Kidney epithelial cell (primary cell): ENCODE results near the gene CLIP2. TPM values are rescaled to one million over a fixed set of nuclear protein-coding genes. Genes with fewer than 3 reads are reported as not detected.
"Not testable (repeated sequence)": the region's sequence is repeated elsewhere in the genome, so short reads cannot be mapped to it uniquely, and the experiment has no call there.

Experiments
- DNase-seq: peaks from one replicate; pipeline ENCODE4 v3.0.0-alpha.2; 2010; ENCODE audit warnings: low read depth
- H3K27me3 ChIP-seq: 2 replicates; pipeline ENCODE4 v1.6.0; 2011; ENCODE audit warnings: low read length; ENCODE audit not compliant: control insufficient read depth, insufficient read depth
- H3K36me3 ChIP-seq: 2 replicates; pipeline ENCODE4 v1.5.1; 2011; ENCODE audit warnings: low read length; ENCODE audit not compliant: control insufficient read depth, insufficient read depth
- H3K4me3 ChIP-seq: 2 replicates; pipeline ENCODE4 v1.5.1; 2011; ENCODE audit warnings: low read depth, mild to moderate bottlenecking, control low read depth, low read length
- CTCF ChIP-seq: IDR thresholded peaks from 2 replicates; pipeline ENCODE4 v1.5.1; 2011; ENCODE audit warnings: mild to moderate bottlenecking, moderate library complexity, low read length, control low read depth, inconsistent platforms; ENCODE audit not compliant: insufficient read depth, poor library complexity, severe bottlenecking
- total RNA-seq: library from RNA; depleted of rRNA; stranded (reverse); fragments of >200 nt; gene quantifications from 2 replicates; pipeline ENCODE4 v1.2.3, GENCODE V29; 2015

CLIP2 gene
- total RNA-seq, 1 donor from 2014 or later = 46.3 TPM

- Histone ChIP-seq H3K36me3 (peaks cover 3% of the 10 kb centered on the region), H3K4me3 (no peak overlapping the region), H3K27me3 (no peaks in the 10 kb centered on the region)
- no peak for DNase-seq
- no peak for TF ChIP-seq CTCF
Observed at GRCh38 chr7:74400420-74401136, 111.4 kb downstream of the CLIP2 start.

GRCh38 chr7:74401137-74401859, 112.1 kb downstream of the CLIP2 start:
- peaks cover 2% of the 10 kb centered on the region for H3K36me3 ChIP-seq
- H3K4me3 ChIP-seq = no peak overlapping the region
- peak; percentile 98 for TF ChIP-seq CTCF
- H3K27me3 ChIP-seq = no peaks in the 10 kb centered on the region
- no peak for DNase-seq

- not testable (repeated sequence) for DNase-seq, H3K36me3 ChIP-seq, H3K27me3 ChIP-seq, H3K4me3 ChIP-seq
Observed at GRCh38 chr7:74402668-74403067, 113.5 kb downstream of the CLIP2 start.

GRCh38 chr7:74403521-74404387, 114.5 kb downstream of the CLIP2 start:
- no peak for TF ChIP-seq CTCF
- DNase-seq = no peak
- H3K36me3 ChIP-seq = peaks cover 2% of the 10 kb centered on the region
- no peak overlapping the region for H3K4me3 ChIP-seq
- no peaks in the 10 kb centered on the region for H3K27me3 ChIP-seq

GRCh38 chr7:74404388-74404700, 115.1 kb downstream of the CLIP2 start:
- DNase-seq = no peak
- no peaks in the 10 kb centered on the region for H3K27me3 ChIP-seq
- TF ChIP-seq CTCF = no peak
- H3K36me3 ChIP-seq = peaks cover 2% of the 10 kb centered on the region
- no peak overlapping the region for H3K4me3 ChIP-seq

GRCh38 chr7:74404741-74405140, 115.5 kb downstream of the CLIP2 start:
- Histone ChIP-seq H3K27me3 (no peaks in the 10 kb centered on the region), H3K36me3 (peaks cover 2% of the 10 kb centered on the region), H3K4me3 (no peak overlapping the region)
- no peak for DNase-seq
- no peak for TF ChIP-seq CTCF
